GM21381 (cell line): Measurements from ENCODE around the gene PACRG.
A peak's percentile ranks its signal among the peaks of the same experiment; 100 is the strongest.
"Not testable (repeated sequence)": the region's sequence is repeated elsewhere in the genome, so short reads cannot be mapped to it uniquely, and the experiment has no call there.

ENCODE experiments used
- ATAC-seq: cut with Tn5 transposase; IDR thresholded peaks from one replicate; pipeline ENCODE4 v1.9.1; 2021; ENCODE audit warnings: mild to moderate bottlenecking, moderate library complexity; ENCODE audit not compliant: unreplicated experiment

PACRG gene

GRCh38 chr6:162727322-162728182 lies at the start of gene PACRG, which contains the start of gene PRKN:
Gene PACRG, plus strand, starts transcription at chr6:162727974.
Gene PRKN, minus strand, starts transcription at chr6:162727766.
- ATAC-seq = peak; percentile 98

GRCh38 chr6:162678896-162679295 lies 48.9 kb upstream of the PACRG start:
- ATAC-seq = not testable (repeated sequence)

GRCh38 chr6:162679681-162680080 lies 48.1 kb upstream of the PACRG start:
- no peak for ATAC-seq

GRCh38 chr6:162680367-162680766 lies 47.4 kb upstream of the PACRG start:
- no peak for ATAC-seq

- no peak for ATAC-seq
Observed at GRCh38 chr6:162680871-162681270, 46.9 kb upstream of the PACRG start.

GRCh38 chr6:162681447-162681846 lies 46.3 kb upstream of the PACRG start:
- no peak for ATAC-seq

GRCh38 chr6:162683135-162683534 lies 44.6 kb upstream of the PACRG start:
- ATAC-seq = no peak

GRCh38 chr6:162684052-162684451 lies 43.7 kb upstream of the PACRG start:
- ATAC-seq = no peak

- ATAC-seq = no peak
Observed at GRCh38 chr6:162684961-162685360, 42.8 kb upstream of the PACRG start.

GRCh38 chr6:162685586-162685985 lies 42.2 kb upstream of the PACRG start:
- ATAC-seq = no peak

GRCh38 chr6:162688751-162689345 lies 38.9 kb upstream of the PACRG start:
- no peak for ATAC-seq

- no peak for ATAC-seq
Observed at GRCh38 chr6:162690158-162690557, 37.6 kb upstream of the PACRG start.

- ATAC-seq = no peak
Observed at GRCh38 chr6:162697872-162698403, 29.8 kb upstream of the PACRG start.

- no peak for ATAC-seq
Observed at GRCh38 chr6:162698440-162698839, 29.3 kb upstream of the PACRG start.

GRCh38 chr6:162699961-162700360 lies 27.8 kb upstream of the PACRG start:
- ATAC-seq = no peak

- no peak for ATAC-seq
Observed at GRCh38 chr6:162700966-162701365, 26.8 kb upstream of the PACRG start.

GRCh38 chr6:162701551-162701950 lies 26.2 kb upstream of the PACRG start:
- ATAC-seq = no peak

- ATAC-seq = no peak
Observed at GRCh38 chr6:162702446-162702845, 25.3 kb upstream of the PACRG start.

GRCh38 chr6:162704001-162704400 lies 23.8 kb upstream of the PACRG start:
- no peak for ATAC-seq

- no peak for ATAC-seq
Observed at GRCh38 chr6:162705736-162706135, 22.0 kb upstream of the PACRG start.

- no peak for ATAC-seq
Observed at GRCh38 chr6:162706232-162706631, 21.5 kb upstream of the PACRG start.

GRCh38 chr6:162708971-162709370 lies 18.8 kb upstream of the PACRG start:
- no peak for ATAC-seq
